GM19025 (cell line): ENCODE measurements around the gene FRMD4A.

ENCODE experiments used
- ATAC-seq: cut with Tn5 transposase; IDR thresholded peaks from one replicate; pipeline ENCODE4 v1.9.1; 2021; ENCODE audit warnings: mild to moderate bottlenecking, low read depth, moderate library complexity; ENCODE audit not compliant: unreplicated experiment

Gene FRMD4A

DNA sequence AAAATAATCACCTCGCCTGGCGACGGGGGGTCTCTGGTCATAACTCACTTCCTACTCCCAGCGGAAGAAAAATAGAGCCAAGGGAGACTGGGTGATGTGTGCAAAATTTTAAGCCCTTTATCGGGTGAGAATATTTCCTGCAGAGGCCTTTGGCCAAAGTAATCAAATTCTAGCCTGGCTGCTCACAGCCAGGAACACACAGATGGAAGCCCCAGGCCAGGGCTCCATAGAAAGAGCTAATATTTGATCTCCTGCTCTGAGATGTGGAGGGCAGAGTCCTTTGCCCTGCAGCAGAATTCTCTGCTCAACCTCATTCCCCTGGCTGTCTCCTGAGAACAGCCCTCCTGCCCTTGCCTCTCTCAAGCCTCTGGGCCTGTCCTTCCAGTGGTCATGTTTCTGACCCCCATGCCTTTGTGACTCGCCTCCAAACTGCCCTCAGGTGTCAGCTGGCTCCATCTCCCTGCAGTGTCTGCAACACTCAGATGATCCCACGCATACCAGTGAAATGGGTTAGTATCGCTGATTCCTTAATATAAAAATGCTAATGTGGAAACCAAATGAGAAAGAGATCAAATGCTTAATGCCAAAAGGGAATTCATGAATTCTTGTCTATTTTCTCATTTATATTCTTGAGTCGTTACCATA lies 34.5 kb downstream of the FRMD4A start:
- no peak for ATAC-seq

DNA sequence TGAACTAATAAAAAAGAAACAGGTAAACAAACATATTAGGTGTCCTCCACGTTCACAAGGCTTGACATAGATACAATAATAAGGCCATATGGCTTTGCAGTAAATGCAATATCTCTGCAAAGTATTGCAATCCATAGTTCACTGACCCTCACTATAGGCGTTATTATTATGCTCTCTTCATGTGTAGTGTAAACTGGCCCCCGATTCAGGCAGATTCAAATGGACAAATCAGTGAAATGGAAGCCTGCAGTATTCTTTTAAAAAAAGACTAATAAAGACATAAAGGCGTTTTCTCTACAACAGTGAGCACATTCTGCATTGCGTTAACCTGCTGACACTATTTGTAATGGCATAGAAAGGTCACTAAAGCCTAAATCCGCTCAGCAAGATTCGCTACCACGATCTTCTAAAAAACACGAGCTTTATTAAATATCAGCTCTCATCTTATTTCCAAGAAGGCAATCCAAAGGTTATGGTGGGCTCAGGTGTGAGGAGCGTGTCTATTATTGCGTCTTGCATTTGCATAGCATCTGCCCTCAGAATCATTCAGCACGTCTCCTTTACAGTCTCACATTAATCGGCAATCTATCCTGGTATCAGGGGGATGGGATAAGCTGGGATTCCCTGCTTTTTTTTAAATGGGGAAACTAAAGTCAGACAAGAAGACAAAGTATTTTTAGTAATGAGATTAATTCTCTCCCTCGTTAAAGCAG lies 36.2 kb downstream of the FRMD4A start:
- no peak for ATAC-seq

DNA sequence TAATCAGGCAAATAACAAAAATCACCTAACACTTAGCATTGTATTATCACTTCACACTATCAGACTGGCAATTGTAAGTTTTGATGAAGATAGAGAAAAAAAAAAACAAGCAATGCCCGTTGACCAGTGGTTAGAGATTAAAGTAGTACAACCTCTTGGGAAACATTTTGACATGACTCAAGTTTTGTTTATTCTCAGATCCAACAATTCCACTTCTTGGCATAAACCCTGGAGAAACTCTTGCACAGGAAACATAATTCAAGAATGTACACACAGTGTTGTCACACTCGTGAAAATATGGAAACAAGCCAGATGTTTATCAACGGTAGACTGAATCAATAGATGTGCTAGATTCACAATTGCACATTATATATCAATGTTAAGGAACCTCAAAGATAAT lies 37.2 kb downstream of the FRMD4A start:
- no peak for ATAC-seq

GRCh38 chr10:14291296-14291695 lies 39.4 kb downstream of the FRMD4A start:
- ATAC-seq: no peak

GRCh38 chr10:14285941-14286560 lies 44.7 kb downstream of the FRMD4A start:
- ATAC-seq: no peak

DNA sequence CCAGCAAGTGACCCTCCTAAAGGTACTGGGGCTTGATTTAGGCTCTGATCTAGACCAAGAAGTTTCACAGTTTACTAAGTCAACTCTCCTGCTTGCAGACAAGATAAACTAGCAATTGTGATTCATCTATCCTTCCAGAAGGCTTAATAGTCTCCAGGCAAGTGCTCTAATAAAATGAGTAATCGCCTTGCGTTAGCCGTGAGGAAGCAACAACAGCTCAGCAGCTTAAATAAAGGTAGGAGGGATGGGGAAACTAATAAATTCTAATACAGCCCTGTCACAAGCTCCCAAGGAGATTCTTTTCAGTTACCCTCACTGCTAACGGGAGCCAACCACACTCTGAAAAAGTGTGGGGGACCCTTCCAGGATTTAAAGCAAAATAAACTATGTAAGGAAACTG lies 48.4 kb downstream of the FRMD4A start:
- no peak for ATAC-seq

DNA sequence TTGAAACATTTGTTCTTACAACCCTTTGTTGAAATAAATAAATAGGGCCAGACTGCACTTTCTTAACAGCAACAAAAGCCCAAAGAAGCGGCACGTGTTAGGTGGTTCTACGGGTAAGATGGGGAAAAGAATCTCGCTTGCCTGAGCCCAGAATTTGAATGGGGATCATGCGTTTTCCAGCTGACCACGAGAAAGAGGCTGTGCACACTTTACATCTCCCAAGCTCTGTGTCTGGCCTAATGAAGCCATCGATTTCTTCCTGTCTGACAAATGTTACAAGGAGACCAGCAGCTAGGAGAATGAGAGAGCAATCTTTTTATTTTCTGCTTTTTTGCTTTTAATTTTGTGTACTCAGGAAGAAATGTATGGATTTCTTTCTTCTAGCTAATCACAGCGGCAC lies 52.2 kb downstream of the FRMD4A start:
- no peak for ATAC-seq

DNA sequence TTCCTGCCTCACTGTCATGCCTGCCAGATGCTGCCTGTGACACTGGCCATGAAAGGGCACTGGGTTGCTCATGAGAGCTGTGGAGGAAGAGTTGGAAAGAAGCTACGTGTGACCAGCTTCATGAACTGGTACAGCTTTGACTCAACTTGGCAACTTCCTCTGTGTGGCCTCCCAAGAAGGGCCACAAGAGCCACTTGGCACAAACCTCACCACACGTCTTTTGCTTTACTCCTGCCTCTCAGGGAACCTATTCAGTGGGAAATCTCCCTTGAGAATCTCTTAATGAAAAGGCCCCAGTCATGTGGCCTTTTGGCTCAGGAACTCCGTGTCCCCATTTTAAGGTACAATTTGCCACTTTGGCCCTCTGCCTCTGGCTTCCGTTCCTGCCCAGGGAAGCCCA lies 54.5 kb downstream of the FRMD4A start:
- ATAC-seq: no peak

GRCh38 chr10:14271621-14272020 lies 59.1 kb downstream of the FRMD4A start:
- no peak for ATAC-seq

DNA sequence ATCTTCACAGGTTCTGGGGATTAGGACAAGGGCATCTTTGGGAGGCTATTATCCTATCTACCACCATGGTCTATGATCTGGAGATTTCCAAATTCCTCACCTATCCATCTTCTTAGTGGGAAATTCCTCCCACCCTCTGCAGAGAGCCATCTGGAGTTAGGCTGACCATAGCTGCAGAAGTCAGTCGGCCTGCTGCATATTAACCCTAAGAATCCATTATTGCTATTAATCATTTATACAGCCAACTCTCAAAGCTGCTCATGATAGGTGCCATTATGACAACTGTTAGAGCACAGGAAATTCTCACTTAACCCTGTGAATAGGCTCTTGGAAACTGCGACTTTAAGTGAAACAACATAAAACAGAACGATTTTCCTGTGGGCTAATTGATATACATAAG lies 60.4 kb downstream of the FRMD4A start:
- no peak for ATAC-seq

DNA sequence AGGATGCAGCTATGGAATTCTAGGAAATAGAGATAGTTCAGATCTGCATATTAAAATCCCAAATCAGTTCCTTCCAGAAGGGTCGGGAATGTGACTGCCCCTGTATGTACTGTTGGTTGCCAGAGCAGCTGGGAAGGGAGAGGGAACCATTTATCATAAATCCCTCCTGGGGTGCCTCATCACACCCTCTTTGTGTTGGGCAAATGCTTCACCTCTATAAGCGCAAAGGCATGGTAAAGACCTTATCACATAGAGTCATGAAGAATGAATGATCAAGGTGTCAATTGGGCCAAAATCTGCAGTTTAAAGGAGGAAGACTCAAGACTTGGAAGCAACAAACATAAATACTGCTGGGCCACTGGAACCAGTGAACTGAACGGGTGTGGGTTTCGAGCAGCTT lies 65.0 kb downstream of the FRMD4A start:
- no peak for ATAC-seq

DNA sequence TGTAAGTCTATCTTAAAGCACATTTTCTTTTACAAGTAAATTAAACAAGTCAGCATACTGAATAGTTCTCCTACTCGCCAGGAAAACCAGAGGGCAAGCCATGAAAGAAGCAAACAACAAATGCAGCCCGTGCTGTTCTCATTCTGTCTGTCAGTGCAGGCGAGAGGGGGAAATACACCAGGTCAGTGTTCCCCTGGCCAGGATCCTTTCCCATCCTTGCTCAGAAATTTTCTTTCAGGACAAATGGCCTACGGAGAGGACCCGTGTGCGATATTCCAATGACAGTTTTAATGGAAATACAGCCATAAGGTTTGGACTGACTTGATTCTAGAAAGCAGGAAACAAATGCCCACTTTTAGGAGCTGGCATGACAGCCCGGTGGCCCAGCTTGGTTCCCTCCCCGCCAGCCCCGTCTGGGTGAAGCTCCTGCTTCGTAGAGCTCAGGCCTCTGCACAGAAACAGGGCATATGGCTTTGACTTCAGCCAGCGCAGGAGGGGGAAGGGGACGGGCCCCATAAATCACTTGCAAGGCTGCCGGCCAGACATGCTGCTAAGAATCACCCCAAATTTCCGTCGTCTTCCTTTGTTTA lies 67.8 kb downstream of the FRMD4A start:
- no peak for ATAC-seq

GRCh38 chr10:14261336-14261735 lies 69.4 kb downstream of the FRMD4A start:
- no peak for ATAC-seq

DNA sequence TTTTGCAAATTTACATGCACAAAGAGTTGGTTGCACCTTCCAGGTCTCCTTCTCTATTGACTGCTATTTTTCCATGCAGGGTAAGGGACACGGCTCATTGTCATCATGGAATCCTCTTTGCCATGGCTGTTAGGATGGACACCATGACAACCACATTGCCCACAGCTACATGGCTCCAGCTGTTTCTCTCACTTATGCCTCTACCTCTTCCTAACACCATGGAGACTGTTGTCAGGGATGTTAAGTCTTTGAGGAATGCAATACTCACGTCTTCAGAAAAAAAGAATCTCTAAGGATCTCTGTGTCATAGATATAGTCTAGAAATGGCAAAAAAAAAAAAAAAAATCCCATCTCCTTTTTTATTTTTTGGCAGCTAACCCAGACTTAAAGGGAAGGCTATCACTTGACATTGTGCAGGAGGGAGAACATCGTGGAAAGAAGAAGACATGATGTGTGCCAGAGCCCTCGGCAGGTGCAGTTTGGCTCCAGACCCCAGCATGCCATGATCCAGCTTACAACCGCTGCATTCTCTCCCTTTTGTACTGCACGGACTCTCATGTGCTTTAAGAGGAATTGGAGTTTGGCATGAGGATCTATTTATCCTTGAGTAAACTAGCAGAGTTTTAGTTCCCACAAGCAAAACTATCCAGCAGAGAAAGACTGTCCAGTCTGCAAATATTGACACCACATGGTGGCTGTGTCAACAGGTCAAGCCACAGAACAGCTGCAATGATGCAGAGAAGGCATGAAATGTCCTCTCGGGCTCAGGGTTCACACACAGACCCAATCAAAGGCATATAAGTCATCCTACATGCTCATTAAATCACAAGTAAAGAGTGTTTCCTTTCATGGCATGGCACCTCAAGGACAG lies 70.8 kb downstream of the FRMD4A start:
- ATAC-seq: no peak

GRCh38 chr10:14254368-14254767 lies 76.4 kb downstream of the FRMD4A start:
- ATAC-seq: no peak

DNA sequence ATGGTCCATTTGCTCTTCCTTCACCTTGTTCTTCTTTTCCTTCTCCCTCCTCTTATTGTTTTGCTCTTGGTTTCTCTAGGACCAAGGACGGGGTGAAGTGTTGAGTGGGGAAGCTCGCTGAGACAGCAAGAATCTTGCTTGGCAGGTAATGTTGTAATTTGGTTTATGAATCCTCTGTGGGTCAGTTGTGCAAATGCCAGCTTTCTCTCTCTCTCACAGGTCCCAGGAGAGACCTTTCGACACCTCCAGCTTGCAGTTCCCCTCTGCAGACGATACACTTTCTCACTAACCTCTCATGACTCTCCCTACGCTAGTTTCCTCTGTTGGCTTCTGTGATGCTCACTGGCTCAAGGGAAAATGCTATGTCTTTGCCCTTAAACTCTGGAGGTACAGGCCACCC lies 77.0 kb downstream of the FRMD4A start:
- ATAC-seq: no peak

- ATAC-seq: no peak
These were observed 77.6 kb downstream of the FRMD4A start for GRCh38 chr10:14253079-14253478.

DNA sequence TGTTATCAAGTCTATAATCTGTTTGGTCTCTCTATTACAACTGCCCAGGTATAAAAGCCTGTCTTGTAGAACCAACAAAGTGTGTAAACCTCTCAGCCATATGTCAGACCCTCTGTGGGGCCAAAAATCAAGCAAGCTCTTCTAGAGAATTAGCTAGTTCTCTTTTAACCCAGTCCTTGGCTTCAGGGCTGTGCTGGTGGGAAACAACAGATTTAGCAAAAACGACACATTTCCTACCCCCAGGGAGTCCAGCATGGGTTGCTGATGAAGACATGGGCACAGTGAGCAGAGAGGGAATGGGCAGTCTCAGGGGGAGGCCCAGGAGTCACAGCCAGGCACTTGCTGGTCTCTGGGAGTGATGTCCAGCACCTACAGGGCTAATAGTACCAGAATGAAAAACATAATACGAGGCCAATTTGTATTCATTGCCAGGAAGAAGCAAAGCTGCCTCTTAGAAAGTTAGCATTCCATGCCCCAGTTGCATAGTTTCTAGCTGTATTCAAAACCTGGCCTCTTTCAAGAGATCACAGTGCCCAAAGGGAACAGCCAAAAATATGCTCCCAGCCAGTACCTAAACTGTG lies 80.1 kb downstream of the FRMD4A start:
- no peak for ATAC-seq

DNA sequence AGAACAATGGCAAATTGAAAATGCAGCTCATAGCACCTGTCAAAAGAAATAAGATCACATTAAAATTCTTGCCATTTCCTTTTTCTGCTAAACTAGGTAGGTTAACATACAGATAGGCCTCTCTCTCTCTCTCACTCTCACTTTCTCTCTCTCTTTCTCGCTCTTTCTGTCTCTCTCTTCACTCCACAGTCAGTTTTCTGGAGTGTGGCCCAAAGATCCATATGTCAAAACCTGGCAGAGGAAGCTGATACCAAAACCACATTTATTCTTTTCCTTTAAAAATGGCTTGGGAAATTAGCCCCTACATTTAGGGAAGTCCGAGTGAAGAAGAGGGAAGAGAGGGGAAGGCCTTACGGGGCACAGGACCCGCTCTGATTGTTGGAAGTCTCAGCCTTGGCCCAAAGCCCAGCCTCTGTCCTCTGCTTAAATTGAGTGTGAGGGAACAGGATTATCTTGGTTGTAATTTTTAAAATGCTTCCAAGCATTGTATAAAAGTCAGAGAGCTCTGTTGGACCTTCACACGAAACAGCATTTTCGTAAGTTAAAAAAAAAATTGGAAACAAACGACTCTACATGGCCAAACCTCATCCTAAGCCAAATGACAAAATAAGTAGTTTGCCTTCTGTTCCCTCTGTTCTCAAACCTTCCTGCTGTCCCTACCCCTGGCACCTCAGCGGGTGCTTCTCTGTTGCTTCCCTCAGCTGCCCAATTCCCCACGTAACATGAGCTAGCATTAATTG lies 83.2 kb downstream of the FRMD4A start:
- no peak for ATAC-seq

- no peak for ATAC-seq
These were observed 85.9 kb downstream of the FRMD4A start for GRCh38 chr10:14244801-14245211.
